ENCODE data around the gene NBL1.

DNA sequence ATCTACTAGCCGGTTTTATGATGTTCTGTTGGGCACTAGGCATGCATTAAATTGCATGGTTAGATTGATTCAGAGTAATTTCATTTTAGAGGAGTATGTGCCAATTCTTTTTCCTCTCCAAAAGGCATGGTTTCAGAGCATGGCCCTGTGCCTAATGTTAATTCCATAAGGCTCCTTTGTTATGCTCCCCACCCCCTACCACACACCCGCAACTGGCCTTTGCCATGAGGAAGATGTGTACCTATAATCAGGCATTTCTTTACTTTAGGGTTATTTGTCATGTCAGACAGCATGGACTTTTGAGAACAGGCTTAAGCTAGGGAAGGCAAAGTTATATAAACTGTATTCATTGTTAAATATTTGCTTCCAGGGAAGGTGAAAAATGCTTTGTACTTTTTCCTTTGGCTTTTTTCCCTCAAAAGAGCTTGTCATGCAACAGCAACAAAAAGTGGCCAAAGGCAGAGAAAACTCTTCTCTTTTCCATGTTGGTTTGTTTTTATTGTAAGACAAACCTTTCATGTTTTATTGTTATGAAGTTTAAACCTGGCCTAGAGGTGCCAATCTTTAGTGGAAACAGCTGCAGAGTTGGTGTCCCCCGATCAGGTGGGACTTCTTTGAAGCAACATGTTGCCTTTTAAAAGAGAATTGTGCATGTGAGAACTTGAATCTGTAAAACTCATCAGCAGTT, 24.3 kb upstream of the NBL1 start:
- TF ChIP-seq POLR2A (IDR thresholded peaks at IDR 0.05) = no peak
- TF ChIP-seq, protein P1, sequence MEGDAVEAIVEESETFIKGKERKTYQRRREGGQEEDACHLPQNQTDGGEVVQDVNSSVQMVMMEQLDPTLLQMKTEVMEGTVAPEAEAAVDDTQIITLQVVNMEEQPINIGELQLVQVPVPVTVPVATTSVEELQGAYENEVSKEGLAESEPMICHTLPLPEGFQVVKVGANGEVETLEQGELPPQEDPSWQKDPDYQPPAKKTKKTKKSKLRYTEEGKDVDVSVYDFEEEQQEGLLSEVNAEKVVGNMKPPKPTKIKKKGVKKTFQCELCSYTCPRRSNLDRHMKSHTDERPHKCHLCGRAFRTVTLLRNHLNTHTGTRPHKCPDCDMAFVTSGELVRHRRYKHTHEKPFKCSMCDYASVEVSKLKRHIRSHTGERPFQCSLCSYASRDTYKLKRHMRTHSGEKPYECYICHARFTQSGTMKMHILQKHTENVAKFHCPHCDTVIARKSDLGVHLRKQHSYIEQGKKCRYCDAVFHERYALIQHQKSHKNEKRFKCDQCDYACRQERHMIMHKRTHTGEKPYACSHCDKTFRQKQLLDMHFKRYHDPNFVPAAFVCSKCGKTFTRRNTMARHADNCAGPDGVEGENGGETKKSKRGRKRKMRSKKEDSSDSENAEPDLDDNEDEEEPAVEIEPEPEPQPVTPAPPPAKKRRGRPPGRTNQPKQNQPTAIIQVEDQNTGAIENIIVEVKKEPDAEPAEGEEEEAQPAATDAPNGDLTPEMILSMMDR (IDR thresholded peaks at IDR 0.05) = no peak
